Skin epidermis (tissue), 12 donors: ENCODE measurements around the gene RPS26.
A peak's percentile ranks its signal among the peaks of the same experiment; 100 is the strongest.
"Not testable (repeated sequence)": the region's sequence is repeated elsewhere in the genome, so short reads cannot be mapped to it uniquely, and the experiment has no call there.

Experiments used
- H3K27ac ChIP-seq, 21 experiments: fragments of 200-600 bp; sonication (generic) in 11 of 21; one replicate each; pipeline ENCODE4 v1.5.0; 2020; ENCODE audit warnings: mild to moderate bottlenecking in 3 of 21, inconsistent platforms in 2 of 21, moderate library complexity in 2 of 21
- H3K4me3 ChIP-seq, 7 experiments: fragments of 200-600 bp; sonication (generic) in 2 of 7; one replicate each; pipeline ENCODE4 v1.5.0; 2020; ENCODE audit warnings: inconsistent platforms in 2 of 7, mild to moderate bottlenecking in 2 of 7, moderate library complexity in 1 of 7

The RPS26 gene

DNA sequence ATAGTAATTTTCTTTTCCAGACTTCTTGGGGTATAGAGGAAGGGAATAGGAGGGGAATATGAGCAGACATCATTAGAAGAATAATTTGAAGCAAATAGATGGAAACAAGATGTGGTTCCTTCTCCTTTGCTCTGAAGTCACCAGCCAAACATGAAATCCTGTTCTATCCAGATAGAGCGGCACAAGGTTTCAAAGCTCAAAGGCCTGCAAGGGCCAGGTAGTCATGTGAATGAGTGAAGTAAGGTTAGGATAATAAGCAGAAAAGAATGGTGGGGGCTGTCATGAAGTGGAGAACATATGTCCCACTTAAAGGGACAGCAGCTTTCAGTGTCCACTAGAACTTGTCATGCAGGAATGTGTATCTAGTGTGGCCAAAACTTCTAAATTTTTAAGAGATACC, 23.4 kb upstream of the RPS26 start:
- no peak overlapping the region for H3K4me3 ChIP-seq
- H3K27ac ChIP-seq: no peak overlapping the region

DNA sequence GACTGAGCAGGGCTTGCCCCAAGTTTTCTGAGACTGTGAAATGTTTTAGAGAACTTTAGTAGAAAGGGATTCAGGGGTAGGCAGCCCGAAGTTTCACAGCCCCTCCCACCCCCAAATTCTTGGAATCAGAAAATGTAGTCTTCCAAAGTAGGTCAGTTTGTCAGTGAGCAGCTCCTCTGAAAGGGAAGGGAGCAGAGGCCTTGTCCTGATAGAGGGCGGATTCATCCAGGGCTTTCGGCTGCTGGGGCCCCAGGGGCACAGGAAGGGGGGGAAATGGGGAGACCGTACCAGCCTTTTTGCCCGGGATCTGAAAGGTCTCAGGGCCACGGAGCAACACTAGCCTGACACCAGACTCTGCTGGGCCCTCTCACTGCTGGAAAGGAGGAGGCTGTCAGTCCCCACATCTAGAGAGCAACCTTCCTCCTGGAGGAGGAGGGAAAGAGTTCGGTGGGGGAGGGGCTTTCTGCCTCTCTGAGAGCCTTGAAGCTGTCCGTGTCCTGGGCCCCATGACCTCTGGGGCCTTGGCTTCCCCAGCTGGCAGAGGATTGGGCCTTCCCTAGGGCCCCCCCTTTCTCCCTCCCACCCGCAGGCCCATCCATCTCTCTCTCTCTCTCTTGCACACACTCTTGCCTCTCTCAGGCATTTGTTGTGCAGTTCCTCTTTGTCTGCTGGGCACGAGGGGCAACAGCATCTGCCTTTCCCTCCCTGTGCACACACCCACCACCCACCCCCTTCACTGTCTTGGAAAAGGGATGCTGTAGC, 21.1 kb upstream of the RPS26 start, which contains the start of gene IKZF4:
TSS of gene IKZF4 (plus strand) at position 621 of the 762 bp plus-strand sequence. CDS start 451 bp downstream, outside the sequence.
- H3K4me3 ChIP-seq: peak within 1 kb of the TSS in 6 of 7 experiments; percentile 6 to 25 (median 13)
- H3K27ac ChIP-seq: peak within 1 kb of the TSS in 16 of 21 experiments; percentile 15 to 79 (median 62)

DNA sequence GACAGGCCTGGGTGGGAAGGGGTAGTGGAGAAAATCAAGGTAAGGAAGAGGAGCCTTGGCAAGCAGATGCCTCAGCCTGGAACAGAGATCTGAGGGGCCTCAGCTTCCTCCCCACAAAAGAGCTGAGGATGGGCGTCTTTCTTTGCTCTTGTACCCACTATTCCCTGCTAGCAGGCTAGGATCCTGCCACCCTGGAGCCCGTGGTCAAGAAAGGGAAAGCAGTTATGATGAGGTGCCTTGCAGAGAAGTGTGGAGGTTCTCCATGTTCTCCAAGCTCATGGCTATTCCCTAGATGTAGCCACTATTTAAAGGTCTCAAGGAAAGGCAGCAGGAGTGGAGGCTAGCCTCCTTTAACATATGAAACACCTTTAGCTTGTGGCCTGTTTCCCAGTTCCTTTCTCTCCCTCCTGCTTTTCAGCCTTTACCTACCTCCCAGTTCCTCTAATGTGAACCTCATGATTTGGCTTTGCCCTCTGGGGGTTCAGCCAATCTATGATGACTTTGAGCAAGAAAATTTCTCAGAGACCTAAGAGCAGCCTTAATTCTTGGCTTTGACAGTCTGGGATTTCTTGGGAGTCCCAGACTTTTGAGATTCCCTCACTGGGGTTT, 19.7 kb upstream of the RPS26 start:
- H3K4me3 ChIP-seq: peak overlapping the region in 5 of 7 experiments; percentile 1 to 25 (median 13)
- peak overlapping the region in 15 of 21 experiments; percentile 3 to 79 (median 57) for H3K27ac ChIP-seq

GRCh38 chr12:56028511-56029165, 13.1 kb upstream of the RPS26 start:
- H3K4me3 ChIP-seq: no peak overlapping the region
- peak overlapping the region in 18 of 21 experiments; percentile 7 to 79 (median 56) for H3K27ac ChIP-seq

DNA sequence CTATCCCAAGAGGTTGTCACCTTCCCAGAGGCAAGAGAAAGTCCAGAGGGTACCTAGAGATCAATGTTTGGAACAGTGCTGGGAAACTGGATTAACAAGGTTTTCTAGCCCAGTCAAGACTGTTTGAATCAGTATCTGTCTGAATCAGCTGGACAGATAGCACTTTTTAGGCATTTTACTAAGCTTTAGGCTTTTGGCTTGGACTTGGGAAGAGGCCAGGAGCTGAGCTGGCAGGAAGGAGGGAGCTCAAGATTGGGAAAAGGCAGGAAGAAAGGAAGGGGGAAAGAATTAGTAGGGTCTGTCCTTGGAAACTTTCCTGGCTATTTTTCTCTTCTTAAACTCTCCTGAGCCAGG, 12.6 kb upstream of the RPS26 start:
- peak overlapping the region in 18 of 21 experiments; percentile 7 to 79 (median 56) for H3K27ac ChIP-seq
- H3K4me3 ChIP-seq: no peak overlapping the region

DNA sequence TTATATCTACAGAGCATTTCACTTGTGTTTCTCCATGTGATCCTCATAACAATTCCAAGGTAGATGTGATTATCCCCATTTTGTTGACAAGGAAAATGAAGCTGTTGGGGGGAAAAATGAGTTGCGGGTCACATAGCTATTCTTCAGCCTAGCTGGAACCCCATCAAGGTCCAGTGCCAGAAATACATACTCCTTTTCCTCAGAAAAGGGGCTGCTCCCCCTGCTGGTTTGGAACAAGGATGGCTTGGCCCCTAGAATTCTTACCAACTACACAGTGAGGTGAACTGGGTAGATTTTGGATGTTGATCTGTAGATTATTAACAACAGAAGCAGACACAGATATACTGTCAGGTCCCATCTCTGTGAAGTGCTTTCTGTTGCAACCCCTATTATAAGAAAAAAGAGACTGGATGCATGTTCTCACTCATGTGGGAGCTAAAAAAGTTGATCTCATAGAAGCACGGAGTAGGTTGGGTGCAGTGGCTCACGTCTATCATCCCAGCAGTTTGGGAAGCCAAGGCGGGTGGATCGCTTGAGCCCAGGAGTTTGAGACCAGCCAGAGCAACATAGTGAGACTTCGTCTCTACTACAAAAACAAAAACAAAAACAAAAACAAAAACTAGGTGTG, 11.9 kb upstream of the RPS26 start:
- H3K27ac ChIP-seq: peak overlapping the region in 12 of 21 experiments; percentile 24 to 79 (median 66)

DNA sequence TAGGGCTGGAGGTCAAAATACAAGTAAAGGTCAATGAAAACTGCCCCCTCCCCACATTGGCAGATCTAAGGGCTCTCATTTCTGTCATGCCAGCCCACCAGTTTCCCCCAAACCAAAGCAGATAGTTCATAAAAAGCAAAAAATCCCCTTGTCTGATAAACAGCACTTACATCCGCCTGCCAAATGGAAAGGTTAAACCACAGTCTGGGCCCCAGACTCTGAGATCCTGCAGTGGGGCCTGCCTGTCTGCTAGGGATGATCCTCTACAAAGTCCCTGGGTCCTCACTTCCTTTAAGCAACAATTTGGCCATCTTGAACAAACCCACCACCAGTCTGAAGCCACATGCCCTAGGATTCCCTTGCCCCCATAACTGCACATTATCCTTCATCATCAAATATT, 9.7 kb upstream of the RPS26 start:
- Histone ChIP-seq H3K4me3 (no peak overlapping the region), H3K27ac (peak overlapping the region in 3 of 21 experiments; percentile 1 to 71 (median 61))

More for the DNA sequence above, 11.9 kb upstream of the RPS26 start:
- H3K4me3 ChIP-seq: no peak overlapping the region

- peak overlapping the region in 5 of 21 experiments; percentile 18 to 71 (median 58) for H3K27ac ChIP-seq
- H3K4me3 ChIP-seq: no peak overlapping the region
Measured at GRCh38 chr12:56034586-56035332, 7.0 kb upstream of the RPS26 start.

GRCh38 chr12:56037161-56037560, 4.6 kb upstream of the RPS26 start:
- Histone ChIP-seq H3K27ac (peak overlapping the region in 4 of 21 experiments; percentile 9 to 76 (median 28)), H3K4me3 (no peak overlapping the region)

- no peak overlapping the region for H3K4me3 ChIP-seq
- peak overlapping the region in 2 of 21 experiments; percentile 39 to 76 for H3K27ac ChIP-seq
Measured at GRCh38 chr12:56038022-56038655, 3.6 kb upstream of the RPS26 start.

DNA sequence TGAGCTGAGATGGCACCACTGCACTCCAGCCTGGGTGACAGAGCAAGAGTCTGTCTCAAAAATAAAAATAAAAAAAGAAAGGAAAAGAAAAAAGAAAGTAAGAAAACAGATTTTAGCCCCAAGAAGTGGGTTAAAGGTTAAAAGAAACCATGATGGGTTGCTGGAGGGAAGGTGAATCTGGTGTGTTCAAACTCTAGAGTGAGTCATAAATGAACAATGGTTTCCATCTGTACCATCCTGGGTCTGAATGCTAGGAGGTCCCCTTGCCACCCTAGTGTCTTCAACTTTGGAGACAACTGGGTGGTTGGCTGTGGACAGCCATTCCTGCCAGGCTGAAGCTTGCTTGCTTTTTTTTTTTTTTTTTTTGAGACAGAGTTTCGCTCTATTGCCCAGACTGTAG, 1.6 kb upstream of the RPS26 start:
- Histone ChIP-seq H3K27ac (no peak overlapping the region), H3K4me3 (no peak overlapping the region)

DNA sequence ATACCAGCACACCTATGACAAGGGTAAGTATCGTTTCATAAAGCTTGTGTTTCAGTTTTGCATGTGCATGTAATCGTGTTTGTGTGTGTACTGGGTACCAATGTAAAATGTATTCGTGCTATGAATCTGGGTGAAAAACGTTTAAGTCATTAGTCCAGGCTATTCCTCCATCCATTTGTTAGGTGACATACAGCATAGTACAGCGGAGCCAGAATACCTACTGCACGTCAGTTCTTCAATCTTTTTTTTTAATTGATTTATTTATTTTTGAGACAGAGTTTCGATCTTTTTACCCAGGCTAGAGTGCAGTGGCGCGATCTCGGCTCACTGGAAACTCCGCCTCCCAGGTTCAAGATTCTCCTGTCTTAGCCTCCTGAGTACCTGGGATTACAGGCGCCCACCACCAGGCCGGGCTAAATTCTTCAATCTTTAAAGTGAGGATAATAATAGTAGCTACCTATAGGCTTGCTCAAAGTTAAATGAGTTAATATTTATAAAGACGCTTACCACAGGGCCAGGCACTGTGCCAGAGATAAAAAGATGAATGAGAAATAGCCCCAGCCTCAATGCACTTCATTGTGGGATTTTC, 661 bp upstream of the RPS26 start:
- H3K27ac ChIP-seq: peak overlapping the region in 20 of 21 experiments; percentile 90 to 99 (median 97)
- peak overlapping the region; percentile 56 to 92 (median 79) for H3K4me3 ChIP-seq

GRCh38 chr12:56042430-56042813, 704 bp downstream of the RPS26 start:
- peak overlapping the region; percentile 56 to 92 (median 79) for H3K4me3 ChIP-seq
- H3K27ac ChIP-seq: peak overlapping the region; percentile 84 to 99 (median 96)

DNA sequence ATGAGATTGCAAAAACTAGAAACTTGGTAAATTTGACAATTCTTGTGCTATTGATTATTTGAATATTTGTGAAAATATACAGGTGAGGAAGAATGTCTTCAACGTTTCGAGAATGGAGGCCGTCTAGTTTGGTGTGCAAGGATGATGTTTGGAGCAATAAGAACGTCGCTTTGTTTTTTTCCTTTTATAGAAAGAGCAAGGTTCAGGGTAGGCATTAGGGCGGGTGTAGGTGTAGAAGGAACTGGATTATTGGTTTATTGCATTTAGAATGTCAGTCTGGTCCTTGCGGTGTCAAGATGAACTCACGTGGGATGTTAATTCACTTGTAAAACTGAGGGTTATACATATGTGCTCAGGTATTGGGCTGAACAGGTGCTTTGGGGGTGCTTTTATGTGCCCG, 1.1 kb downstream of the RPS26 start:
- Histone ChIP-seq H3K4me3 (peak overlapping the region; percentile 56 to 92 (median 79)), H3K27ac (peak overlapping the region in 17 of 21 experiments; percentile 91 to 99 (median 98))

- no peak overlapping the region for H3K4me3 ChIP-seq
- H3K27ac ChIP-seq: peak overlapping the region in 1 of 21 experiments; percentile 3
Measured at GRCh38 chr12:56046027-56046780, 4.5 kb downstream of the RPS26 start.

GRCh38 chr12:56053407-56053893, 11.7 kb downstream of the RPS26 start:
- Histone ChIP-seq H3K27ac (no peak overlapping the region), H3K4me3 (no peak overlapping the region)

- not testable (repeated sequence) for H3K27ac ChIP-seq, H3K4me3 ChIP-seq
Measured at GRCh38 chr12:56059964-56060363, 18.2 kb downstream of the RPS26 start.
